ENCODE measurements around the gene FAM120B. TPM values are rescaled to one million over a fixed set of nuclear protein-coding genes. Genes with fewer than 3 reads are reported as not detected.

Gene FAM120B, protein sequence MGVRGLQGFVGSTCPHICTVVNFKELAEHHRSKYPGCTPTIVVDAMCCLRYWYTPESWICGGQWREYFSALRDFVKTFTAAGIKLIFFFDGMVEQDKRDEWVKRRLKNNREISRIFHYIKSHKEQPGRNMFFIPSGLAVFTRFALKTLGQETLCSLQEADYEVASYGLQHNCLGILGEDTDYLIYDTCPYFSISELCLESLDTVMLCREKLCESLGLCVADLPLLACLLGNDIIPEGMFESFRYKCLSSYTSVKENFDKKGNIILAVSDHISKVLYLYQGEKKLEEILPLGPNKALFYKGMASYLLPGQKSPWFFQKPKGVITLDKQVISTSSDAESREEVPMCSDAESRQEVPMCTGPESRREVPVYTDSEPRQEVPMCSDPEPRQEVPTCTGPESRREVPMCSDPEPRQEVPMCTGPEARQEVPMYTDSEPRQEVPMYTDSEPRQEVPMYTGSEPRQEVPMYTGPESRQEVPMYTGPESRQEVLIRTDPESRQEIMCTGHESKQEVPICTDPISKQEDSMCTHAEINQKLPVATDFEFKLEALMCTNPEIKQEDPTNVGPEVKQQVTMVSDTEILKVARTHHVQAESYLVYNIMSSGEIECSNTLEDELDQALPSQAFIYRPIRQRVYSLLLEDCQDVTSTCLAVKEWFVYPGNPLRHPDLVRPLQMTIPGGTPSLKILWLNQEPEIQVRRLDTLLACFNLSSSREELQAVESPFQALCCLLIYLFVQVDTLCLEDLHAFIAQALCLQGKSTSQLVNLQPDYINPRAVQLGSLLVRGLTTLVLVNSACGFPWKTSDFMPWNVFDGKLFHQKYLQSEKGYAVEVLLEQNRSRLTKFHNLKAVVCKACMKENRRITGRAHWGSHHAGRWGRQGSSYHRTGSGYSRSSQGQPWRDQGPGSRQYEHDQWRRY
- 9.0 to 10.6 TPM (median 9.9 TPM) in 5 replicates for total RNA-seq (2022; extraction: Qiagen RNA extraction; ENCODE audit: low read depth)

DNA sequence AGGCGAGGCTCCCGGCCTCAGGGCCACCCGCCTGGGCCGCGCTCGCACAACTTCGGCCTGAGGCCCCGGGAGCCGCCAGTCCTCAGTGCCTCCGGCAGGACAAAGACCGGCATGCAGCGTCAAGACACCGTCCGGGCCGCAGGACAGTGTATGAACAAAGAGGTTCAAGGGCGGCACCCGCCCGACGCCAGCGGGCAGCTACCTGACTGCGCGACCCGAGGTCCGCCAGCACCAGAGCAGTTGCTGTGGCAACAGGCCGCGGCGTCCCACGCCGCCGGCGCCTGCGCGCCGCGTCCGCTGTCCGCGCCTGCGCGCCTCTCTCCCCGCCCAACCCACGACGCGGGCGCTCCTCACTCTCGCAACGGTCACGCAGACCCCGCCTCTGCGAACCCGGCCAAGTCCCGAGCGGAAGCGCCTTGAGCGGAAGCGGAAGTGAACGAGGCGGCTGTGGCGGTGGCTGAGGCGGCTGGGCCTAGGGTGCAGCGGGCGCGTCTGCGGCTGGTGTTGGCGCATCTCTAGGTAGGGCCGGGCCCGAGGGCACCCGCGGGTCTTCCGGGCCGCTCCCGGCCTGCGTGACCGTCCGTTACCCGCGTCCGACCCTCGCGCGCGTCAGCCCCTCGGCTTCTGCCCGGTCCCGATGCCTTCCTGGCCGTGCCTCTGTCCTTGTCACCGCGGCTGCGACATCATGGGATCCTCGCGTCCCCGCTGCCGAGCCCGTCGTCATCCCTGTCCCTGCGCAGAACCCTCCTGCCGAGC lies at the start of gene FAM120B:
Gene FAM120B, plus strand, starts transcription at position 435 of the 756 bp plus-strand sequence. CDS start 10,633 bp downstream, outside the sequence.

DNA sequence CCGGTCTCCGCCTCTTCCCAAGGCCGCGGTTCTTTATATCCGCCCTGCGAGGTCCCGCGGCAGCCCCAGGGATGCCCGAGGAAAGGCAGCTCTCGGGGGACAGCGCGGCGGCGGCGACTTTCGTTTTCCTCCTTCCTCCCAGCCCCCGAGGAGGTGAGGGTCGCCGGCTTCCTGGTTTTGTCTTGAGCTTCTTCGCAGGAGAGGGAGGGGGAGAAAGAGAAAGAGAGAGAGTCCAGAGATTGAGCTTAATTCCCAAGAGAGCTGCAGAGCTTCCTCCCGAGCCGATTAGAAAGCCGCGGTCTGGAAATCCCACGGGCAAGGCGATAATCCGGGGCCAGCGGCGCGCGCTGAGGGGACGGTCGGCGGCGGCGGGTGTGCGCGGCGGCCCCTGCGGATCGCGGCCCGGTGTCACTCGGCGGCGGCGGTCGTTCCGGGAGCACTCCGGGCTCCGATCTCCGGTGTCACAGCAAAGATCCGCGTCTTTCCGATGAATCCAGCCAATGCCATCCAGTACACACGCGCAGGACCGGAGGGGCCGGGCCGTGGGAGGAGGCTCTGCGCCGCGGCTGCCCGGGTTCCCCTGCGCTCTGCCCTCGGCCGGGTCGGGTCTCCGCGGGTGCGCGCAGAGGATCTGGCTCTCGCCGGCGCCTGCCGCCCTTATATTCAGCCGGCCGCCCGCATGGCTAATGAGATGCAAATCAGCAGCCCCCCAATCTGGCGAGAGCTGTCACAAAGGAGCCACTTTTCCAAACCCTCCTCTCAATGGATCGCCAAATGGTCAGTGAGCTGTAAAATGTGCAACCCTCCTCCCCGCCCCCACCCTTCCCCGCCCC lies 16.0 kb upstream of the FAM120B start, which contains the start of gene DLL1:
Gene DLL1, minus strand, starts transcription at position 783 of the 833 bp plus-strand sequence. CDS start 939 bp downstream, outside the sequence.

Other genes with a start within 250 kb of the FAM120B start
- gene DLL1, start 15.7 kb upstream of the FAM120B start, total RNA-seq (2022; extraction: Qiagen RNA extraction; ENCODE audit: low read depth) = 0.12 to 0.30 TPM (median 0.21 TPM) in 5 replicates
- gene PSMB1, start 246.5 kb downstream of the FAM120B start, total RNA-seq (2022; extraction: Qiagen RNA extraction; ENCODE audit: low read depth) = 232 to 251 TPM (median 240 TPM) in 5 replicates
- gene TBP, start 247.6 kb downstream of the FAM120B start, total RNA-seq (2022; extraction: Qiagen RNA extraction; ENCODE audit: low read depth) = 14.0 to 17.4 TPM (median 15.7 TPM) in 5 replicates

All from A549 treated with CpdA at 1 μM for 4 hours (cell line).